AG08396 (cell line): ENCODE results near the gene HLX.

Experiments used
- DNase-seq: peaks from one replicate; pipeline ENCODE4 v3.0.0; 2012; ENCODE audit warnings: low spot score, mixed read lengths

HLX gene

DNA sequence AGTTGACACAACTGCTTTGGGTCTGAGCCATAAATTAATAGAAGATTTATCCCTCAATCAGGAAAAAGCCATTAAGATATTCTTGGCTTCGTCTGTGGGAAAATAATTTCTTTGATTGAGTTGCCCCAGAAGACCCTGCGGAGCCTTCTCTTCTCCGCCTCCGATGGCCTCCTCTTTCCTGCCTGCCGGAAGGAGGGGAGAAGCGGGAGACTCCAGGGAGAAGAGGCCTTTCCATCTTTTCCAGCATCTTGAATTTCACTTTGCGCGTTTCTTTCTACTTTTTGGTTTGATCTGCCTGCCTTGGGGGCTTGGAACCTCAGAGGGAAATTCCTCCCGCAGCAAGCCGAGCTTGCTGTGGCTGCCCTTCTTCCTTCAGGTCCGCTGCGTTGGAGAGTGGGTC lies 16.8 kb downstream of the HLX start:
- no peak for DNase-seq

DNA sequence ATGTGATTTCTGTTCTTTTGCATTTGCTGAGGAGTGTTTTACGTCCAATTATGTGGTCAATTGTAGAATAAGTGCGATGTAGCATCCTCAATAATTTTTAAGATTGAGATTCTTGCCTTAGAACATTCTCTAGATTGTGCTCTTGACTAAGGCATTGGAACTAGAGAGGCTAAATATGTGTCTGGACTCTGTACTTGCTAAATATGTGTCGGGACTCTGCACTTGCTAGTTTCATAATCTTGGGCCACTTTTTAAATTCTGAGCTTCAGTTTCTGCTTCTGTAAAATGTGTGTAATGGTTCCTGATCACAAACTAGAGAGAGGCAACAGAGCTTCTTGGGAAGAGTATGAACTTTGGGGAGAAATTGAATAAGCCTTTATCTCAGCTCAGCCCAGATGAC lies 21.6 kb downstream of the HLX start:
- DNase-seq: no peak

GRCh38 chr1:220901881-220902280 lies 22.6 kb downstream of the HLX start:
- DNase-seq: peak; percentile 18

- DNase-seq: peak; percentile 14
These were observed 23.7 kb downstream of the HLX start for GRCh38 chr1:220902916-220903315.

DNA sequence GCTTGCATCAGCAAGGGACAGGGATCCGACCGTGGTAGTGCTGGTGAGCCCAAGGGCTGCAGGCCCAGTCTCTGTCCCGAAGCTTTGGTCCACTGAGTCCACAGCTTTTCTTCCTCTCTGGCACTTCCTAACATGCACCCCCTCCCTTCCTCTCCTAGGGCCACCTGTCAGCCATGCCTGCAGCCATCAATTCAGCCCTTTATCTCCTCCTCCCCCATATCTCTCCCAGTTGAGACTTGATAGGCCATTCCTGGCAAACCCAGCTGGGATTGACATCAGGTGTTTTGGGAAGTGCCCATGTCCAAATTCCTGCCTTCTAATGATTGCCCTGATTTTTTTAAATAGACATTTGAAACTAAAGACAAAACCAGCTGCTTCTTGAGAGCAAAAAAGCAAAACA lies 25.6 kb downstream of the HLX start:
- DNase-seq: no peak

DNA sequence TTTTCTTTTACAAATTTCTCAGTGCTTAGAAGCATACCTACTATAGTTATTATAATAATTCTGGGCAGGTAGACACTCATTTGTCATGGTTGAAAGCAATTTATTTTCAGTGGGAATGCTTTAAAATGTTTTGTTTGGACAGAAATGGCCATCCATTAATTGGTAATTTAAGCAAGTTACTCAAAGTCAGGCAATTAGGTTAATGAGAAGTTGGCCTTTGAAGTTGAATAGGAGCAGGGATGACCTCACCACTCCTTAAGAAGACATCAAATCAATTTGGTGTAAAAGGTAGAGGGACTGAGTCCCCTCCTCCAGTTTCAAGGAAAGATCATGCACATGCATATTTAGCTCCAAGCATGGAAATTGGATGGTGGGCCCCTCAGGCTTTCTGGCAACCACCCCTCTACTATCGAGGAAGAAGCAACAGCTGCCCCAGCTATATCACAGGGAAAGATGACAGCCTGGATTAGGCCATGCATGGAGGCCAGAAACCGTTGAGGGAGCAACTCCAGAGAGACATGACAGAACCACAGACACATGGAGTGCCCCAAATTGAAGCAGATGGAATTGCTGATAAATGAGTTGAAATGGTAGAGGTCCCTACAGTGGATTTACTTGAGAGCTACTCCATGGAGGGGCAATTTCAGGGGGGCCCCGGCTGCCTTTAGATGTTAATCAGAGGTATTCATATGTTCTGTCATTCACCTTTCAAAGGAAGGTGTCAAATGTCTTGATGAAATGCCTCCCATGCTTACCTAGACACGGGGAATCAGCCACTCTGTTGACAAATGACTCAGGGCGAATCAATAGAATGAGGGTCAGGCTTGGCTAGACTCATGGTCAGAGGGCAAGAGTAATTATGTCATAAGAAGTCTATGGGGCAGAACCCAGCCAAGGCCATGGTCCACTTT lies 26.7 kb downstream of the HLX start:
- no peak for DNase-seq

GRCh38 chr1:220906561-220907334 lies 27.5 kb downstream of the HLX start:
- peak; percentile 13 for DNase-seq

DNA sequence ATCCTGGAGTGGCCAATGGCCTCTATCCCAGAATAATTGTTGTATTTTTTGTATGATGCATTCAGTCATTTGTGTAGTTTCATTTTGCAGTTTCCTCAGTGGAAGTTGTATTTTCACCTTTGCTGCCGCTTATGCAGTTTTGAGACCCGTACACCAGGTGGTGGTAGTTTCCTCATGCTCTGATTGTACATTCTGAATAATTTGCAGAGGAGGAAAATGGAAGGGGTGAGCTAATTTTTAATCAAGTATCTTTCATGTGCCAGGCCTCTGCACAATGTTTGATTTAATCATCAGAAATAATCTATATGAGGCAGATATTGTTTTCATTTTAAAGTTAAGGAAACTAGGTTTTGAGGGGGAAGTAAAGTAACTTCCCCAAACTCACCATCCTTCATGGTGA lies 29.5 kb downstream of the HLX start:
- DNase-seq: peak; percentile 35

GRCh38 chr1:220910021-220910420 lies 30.8 kb downstream of the HLX start:
- DNase-seq: no peak

DNA sequence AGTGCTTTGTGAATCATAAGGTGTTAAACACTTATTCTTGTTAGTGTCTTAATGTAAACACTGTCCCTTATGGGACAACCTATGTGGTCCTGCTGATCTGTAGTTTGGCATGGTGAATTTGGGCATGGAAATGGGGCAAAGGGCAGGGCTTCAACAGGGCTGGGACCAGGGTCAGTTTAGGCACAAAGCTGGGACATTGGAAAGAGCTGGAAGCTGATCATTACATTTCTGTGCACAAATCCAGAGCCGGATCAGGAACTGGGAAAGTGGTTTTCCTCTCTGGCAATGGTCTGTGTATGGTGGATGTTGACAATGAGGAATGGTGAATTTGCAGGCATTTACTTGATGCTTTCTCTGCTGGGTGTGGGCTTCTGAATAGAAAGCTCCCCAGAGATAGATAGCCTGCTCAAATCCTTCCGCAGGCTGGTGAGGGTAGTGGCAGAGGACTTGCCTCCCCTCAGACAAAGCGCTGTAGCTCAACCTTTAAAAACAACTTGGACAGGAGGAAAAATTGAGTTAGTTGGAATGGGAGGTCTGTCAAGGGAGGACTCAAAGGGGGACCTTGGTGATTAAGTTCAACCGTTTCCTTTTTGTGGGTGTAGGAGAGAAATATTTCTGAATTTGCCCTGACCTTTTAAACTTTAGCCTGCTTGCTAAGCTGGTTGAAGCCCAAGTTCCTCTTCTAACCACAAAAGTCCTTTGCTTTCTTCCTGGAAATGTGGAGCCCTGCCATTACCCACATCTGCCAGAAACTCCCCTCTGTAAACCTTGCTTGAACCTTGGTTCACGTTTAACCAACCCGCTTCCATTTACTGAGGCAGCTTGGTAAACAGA lies 35.3 kb downstream of the HLX start:
- no peak for DNase-seq

- DNase-seq: no peak
These were observed 35.8 kb downstream of the HLX start for GRCh38 chr1:220915117-220915440.

- DNase-seq: no peak
These were observed 36.7 kb downstream of the HLX start for GRCh38 chr1:220915954-220916353.

DNA sequence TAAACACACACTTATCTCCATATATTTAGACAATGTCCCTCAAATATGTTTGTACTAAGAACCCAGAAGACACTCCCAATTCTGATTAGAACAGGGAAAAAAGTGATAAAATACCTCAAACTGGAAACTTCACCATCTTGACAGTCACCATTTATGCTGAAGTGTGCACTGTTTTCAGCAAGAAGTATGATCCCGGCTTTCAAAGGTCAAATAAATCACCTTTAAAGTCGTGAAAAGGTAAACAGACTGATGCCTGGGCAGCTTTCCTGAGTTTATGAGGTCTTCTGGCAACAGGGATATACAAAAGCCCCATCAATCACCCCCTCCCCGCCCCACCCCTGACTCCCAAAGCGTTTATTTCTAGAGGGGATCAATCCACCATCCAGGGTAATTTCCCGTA lies 37.9 kb downstream of the HLX start:
- DNase-seq: no peak

DNA sequence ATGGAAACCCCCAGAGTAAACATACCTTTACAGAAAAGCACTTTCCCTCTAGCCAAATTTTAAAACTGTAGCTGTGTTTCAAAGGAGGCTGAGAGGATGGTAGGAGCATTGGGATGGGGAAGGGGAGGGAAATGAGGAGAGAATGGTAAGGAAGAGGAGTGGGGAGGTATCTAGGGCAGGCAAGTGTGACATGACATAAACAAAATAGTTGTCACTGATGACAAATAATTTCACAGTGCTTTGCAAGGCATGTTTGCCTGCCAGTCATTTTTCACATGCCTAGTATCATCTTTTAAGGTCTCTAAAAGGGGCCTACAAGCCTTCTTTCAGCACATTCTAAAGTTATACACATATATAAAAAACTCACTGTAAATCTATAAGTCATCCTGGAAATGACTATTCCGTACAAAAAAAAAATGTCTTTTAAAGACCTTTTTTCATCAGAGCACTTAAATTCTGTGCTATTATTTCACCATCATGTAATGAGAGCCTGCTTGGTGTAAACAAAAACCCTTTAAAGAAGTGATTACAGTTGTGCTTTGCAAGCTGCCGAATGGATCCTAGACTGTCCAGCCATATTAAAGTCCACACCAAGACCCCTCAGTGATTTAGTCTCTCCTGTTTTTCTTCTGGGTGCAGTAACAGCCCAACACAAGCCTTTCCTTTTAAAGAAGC lies 38.4 kb downstream of the HLX start:
- no peak for DNase-seq

DNA sequence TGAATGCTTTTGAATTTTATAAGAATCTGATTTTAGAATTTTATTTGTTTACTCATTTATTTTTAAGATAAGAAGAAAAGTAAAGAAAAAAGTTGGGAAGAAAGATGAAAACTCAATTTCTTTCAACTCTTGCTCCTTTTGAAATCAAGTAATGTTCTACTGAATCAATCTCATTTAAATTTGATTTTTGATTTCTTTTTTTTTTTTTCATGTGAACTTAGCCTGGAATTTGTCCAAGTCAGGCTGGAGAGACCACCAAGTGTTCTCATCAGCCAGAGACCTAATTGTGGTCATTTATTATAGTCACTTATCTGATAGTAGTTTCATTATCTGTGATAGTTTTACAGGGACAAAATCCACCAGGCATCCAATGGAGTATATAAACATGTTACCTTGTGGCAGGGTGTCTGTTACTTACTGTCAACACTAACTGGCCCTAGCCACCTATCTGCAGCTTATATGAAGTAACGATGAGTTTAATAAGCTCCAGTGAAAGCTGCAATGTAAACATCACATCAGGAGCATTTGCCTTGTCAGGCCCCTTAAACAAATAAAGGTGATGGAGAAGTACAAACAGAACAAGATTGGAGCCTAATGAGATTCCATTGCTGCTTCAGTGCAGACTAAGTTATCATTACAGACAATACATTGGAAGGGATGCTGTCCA lies 39.2 kb downstream of the HLX start:
- DNase-seq: no peak

GRCh38 chr1:220920967-220921366 lies 41.7 kb downstream of the HLX start:
- DNase-seq: no peak

DNA sequence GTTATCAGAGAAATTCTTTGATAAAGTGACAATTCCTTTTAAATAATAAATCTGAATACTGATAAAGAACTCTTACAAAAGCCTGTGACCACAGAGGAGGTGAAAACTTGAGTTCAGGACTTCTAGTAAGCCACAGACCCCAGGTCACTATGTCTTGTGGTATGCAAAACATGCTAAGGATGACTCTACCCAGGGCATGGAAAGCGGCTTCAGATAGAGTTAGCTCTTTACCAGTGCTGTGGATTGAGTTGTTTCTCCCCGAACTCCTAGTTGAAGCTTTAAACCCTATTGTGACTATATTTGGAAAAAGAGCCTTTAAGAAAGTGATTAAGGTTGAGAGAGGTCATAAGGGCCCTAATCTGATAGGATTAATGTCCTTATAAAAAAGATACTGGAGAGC lies 42.3 kb downstream of the HLX start:
- DNase-seq: no peak

- DNase-seq: no peak
These were observed 42.9 kb downstream of the HLX start for GRCh38 chr1:220921971-220922635.

DNA sequence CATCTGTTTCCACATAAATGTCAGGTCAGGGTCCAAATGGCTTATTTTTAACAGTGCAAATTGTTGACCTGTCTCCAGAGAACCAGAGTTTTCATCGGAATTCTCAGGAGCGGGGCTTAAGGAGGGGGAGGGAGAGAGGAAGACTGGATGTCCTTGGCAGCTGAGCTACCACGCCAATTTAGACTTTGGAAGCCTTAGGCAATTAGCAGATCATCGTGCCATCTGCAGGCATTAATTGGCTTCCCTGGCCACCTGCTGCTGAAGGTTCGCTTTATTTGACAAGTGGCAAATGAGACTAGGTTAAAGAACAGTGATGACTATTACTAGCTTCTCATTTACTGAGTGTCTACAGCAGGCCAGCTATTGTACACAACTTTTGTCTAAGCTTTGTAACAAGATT lies 43.7 kb downstream of the HLX start:
- no peak for DNase-seq

DNA sequence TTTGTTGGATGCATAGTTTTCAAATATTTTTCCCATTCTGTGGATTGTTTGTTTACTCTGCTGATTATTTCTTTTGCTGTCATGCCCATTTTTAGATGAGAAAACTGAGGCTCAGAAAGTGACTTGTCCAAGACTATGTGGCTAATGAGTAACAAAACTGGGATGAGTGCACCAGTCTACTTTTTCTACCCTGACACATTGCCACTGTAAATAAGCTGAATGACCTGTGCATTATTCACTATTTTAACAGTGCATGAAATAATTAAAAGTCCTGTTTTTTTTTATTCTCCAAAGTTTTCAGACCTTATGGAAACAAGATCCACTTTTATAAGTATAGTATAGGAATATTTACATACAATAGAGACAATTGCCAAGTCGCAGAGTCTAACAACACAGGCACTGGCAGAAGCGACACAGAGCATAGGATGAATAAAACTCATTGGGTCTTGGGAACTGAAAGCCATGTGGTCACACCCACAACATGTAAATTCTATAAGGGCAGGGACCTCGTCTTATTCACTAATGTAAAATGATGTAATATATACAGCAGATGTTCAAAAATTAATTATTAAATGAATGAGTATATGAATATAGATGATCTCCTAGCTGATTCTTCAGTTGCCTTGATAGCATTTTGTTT lies 45.2 kb downstream of the HLX start:
- no peak for DNase-seq
